Activated T-cell treated with anti-CD3 and anti-CD28 coated beads, Interleukin-2, amount 50 U/mL, for 24 hours (primary cell): ENCODE measurements around the gene HOXA13.

ENCODE experiments used
- DNase-seq: peaks from one replicate; pipeline ENCODE4 v3.0.0-alpha.2; 2020
- H3K27ac Mint-ChIP-seq: 2 replicates; pipeline ENCODE4 v1.8.0; 2020; ENCODE audit warnings: mild to moderate bottlenecking, mixed read lengths
- H3K27me3 Mint-ChIP-seq: 2 replicates; pipeline ENCODE4 v1.8.0; 2020; ENCODE audit warnings: mixed read lengths
- H3K36me3 Mint-ChIP-seq: 2 replicates; pipeline ENCODE4 v1.8.0; 2020; ENCODE audit warnings: low read depth, mixed read lengths
- H3K4me1 Mint-ChIP-seq: 2 replicates; pipeline ENCODE4 v1.8.0; 2020; ENCODE audit warnings: low read depth, mixed read lengths
- H3K4me3 Mint-ChIP-seq: 2 replicates; pipeline ENCODE4 v1.8.0; 2020; ENCODE audit warnings: mild to moderate bottlenecking, moderate library complexity, mixed read lengths
- H3K9me3 Mint-ChIP-seq: 2 replicates; pipeline ENCODE4 v1.8.0; 2020; ENCODE audit warnings: mixed read lengths

Gene HOXA13

GRCh38 chr7:27161214-27161720 lies 38.6 kb downstream of the HOXA13 start:
- no peaks in the 10 kb centered on the region for H3K36me3 Mint-ChIP-seq
- no peak overlapping the region for H3K27ac Mint-ChIP-seq
- peaks cover 88% of the 10 kb centered on the region for H3K27me3 Mint-ChIP-seq
- peaks cover 38% of the 10 kb centered on the region for H3K4me1 Mint-ChIP-seq
- no peak for DNase-seq
- peak overlapping the region; percentile 69 for H3K4me3 Mint-ChIP-seq
- no peaks in the 10 kb centered on the region for H3K9me3 Mint-ChIP-seq

DNA sequence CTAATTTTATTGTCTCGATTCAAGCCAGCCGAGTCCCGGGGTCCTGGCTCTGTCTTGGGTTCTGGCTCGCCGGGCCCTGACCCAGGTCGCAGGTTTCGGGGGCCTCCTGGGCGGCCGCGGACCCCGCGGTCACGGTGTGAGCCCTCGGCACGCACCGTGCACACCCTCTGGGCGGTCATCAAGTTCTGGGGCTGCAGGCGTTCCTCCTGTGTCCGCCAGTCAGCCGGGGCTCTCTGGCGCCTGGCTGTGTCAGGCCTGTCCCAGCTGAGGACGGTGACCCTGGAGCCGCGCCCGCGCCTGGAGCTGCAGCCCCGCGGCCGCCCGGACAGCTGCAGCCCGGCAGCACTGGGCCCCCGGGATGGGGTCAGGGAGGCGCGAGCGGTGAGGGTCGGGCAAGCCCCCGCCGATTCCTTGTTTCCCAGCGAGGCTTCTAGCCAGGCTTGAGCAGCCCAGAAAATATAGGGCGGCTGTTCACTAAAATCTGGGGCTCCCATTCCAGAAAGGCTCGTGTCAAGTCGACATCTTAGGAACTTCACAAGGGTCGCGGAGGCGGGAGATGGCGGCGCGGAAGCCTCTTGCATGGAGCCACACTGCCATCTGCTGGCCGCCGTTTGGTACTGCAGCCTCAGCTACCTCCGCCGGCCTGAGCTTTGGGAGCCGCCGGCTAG lies 39.2 kb downstream of the HOXA13 start:
- Mint-ChIP-seq H3K4me3 (peak overlapping the region; percentile 69), H3K36me3 (no peaks in the 10 kb centered on the region), H3K27me3 (peaks cover 89% of the 10 kb centered on the region), H3K27ac (no peak overlapping the region), H3K4me1 (peaks cover 38% of the 10 kb centered on the region), H3K9me3 (no peaks in the 10 kb centered on the region)
- peak; percentile 92 for DNase-seq

DNA sequence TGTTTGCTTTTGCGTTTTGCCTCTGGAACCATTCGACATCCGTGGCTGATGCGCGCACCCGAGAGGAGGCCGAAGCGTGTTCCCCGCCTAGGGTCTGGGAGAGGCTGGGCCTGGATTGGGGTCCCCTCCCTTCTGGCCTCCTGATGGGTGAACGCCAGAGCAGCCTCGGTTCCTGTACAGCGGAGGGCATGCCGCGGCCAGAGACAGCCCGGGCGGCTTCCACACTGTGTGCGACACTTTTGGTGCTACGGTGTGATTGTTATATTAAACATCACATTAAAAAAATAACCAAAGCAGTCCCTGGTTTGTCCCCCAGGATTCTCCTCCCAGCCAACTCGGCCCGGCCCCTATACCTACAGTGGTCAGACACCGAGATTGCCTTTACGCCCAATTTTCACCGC lies 39.7 kb downstream of the HOXA13 start:
- Mint-ChIP-seq H3K36me3 (no peaks in the 10 kb centered on the region), H3K27me3 (peaks cover 90% of the 10 kb centered on the region), H3K4me1 (peaks cover 40% of the 10 kb centered on the region), H3K27ac (no peak overlapping the region), H3K4me3 (peak overlapping the region; percentile 56), H3K9me3 (no peaks in the 10 kb centered on the region)
- DNase-seq = peak; percentile 60

- no peak overlapping the region for H3K27ac Mint-ChIP-seq
- peak overlapping the region; percentile 15 for H3K4me3 Mint-ChIP-seq
- DNase-seq = peak; percentile 31
- H3K27me3 Mint-ChIP-seq = peaks cover 92% of the 10 kb centered on the region
- peaks cover 43% of the 10 kb centered on the region for H3K4me1 Mint-ChIP-seq
- H3K36me3 Mint-ChIP-seq = no peaks in the 10 kb centered on the region
- H3K9me3 Mint-ChIP-seq = no peaks in the 10 kb centered on the region
Observed at GRCh38 chr7:27159266-27160144, 40.4 kb downstream of the HOXA13 start.

DNA sequence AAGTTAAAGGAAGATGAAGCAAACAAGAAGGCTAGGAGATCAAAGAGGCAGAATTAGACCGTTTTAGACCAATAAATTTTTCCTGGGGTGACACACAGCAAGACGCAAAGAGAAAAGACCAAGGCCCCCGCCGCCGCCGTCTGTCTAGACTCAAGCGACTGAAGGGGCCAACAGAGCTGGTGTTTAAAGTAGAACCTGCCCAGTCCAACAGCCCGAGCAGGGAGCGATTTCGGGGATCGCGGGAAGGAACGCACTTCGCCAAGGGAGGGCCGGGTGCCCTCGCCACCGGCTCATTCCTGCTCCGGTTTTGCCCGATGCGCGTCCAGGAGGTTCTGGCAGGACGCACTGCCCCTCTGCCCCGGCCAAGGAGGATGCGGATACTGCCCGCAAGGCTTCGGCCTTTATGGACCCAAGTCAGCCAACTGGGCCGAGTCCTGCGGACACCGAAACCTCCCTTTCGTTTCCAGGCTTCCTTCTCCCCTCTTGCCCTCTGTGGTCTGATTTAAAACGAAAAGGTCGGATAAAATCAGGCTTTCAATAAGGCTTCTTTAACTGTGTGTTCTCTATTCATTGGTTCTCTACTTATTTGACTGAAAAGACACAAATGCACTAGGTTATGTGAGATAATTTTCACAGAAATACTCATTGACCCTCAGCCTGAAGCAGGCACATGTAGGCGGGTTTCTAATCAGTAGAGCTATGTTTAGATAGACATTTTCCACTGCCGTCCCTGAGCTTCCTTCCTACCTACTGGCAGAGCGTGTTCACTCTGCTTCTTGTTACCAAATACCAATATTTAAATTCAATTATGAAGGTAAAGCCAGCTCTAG lies 41.2 kb downstream of the HOXA13 start:
- Mint-ChIP-seq H3K4me3 (no peak overlapping the region), H3K4me1 (peaks cover 43% of the 10 kb centered on the region), H3K27me3 (peaks cover 92% of the 10 kb centered on the region)

DNA sequence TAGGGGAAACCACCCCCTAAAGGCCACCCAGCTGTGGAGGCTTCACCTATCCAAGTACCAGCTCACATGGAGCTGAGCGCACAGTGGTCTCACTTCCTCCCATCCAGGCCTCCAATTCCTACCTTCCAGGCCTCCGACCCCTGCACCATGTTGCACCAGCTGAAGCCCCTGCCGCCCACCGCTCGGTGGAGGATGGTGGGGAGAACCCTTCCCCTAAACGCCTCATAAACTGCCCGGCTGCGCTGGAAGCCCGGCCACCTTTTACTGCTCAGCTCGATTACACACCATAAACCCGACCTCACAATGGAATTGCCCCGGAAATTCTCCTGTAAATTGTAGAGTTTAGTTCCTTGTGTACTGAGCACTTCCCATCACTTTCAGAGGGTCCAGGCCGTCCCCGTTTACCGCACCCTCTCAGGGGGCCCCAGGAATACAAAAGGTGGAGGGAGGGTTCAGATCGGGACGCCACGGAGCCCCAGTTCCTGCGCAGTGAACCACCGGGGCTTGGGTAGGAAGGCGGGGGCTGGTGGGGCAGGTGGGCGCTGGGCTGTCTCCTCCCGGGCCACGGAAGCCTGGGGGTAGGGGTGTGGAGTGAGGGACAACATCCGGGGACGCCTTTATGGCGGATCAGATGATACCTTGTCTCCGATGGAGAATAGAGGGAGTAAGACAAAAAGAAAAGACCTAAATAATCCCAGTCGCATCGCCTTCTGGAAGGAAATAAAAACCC lies 42.0 kb downstream of the HOXA13 start:
- Mint-ChIP-seq H3K9me3 (no peaks in the 10 kb centered on the region), H3K4me1 (peaks cover 43% of the 10 kb centered on the region)
- peak; percentile 35 for DNase-seq

More for the DNA sequence above, 41.2 kb downstream of the HOXA13 start:
- no peaks in the 10 kb centered on the region for H3K36me3 Mint-ChIP-seq
- no peaks in the 10 kb centered on the region for H3K9me3 Mint-ChIP-seq
- no peak overlapping the region for H3K27ac Mint-ChIP-seq
- DNase-seq = peak; percentile 39

DNA sequence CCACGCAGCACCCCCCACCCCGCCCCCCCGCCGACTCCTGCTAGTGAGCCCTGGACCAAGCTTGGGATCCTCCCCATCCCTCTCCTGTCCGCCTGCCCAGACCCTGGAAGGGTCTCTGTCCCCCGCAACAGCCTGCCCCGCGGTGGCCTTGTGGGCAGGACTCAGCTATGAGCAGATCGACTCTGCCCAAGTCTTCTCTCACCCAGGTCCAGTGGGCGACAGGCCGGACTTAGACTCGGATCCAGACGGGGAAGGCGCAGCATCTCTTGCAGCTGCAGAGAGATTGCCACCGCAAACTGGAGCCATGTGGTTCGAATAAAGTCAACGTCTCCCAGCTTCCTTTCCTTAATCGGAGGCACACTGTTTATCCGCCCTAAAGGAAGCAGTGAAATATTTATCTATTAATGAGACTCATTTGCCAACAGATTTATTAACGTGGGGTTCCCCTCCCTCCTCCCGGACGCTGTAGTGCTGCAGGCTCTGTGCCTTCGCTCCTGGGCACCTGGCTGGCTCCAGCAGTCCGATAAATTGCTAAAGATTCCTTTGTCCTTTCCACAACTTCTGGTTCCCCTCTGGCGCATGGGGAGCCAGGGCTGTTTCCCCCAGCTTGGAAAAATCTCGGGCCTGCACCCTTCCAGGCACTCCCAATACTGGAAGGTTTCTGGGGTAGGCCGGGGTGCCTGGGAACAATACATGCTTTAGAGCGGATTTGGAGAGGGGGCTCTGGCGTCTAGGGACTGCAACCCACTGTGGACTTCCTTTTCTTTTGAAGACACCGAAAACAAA lies 42.8 kb downstream of the HOXA13 start:
- peak; percentile 44 for DNase-seq
- Mint-ChIP-seq H3K27ac (peak overlapping the region; percentile 85), H3K9me3 (no peaks in the 10 kb centered on the region), H3K27me3 (peaks cover 90% of the 10 kb centered on the region), H3K4me3 (peak overlapping the region; percentile 44), H3K36me3 (no peaks in the 10 kb centered on the region), H3K4me1 (peaks cover 46% of the 10 kb centered on the region)

More for the DNA sequence above, 42.0 kb downstream of the HOXA13 start:
- Mint-ChIP-seq H3K4me3 (no peak overlapping the region), H3K27me3 (peaks cover 92% of the 10 kb centered on the region), H3K27ac (peak overlapping the region; percentile 85), H3K36me3 (no peaks in the 10 kb centered on the region)

- Mint-ChIP-seq H3K27me3 (peaks cover 91% of the 10 kb centered on the region), H3K4me1 (peaks cover 52% of the 10 kb centered on the region), H3K4me3 (peak within 1 kb of the TSS; percentile 53), H3K36me3 (no peaks in the 10 kb centered on the region), H3K9me3 (no peaks in the 10 kb centered on the region), H3K27ac (peak within 1 kb of the TSS; percentile 85)
- peak; percentile 39 for DNase-seq
Observed at GRCh38 chr7:27156508-27156898, 43.4 kb downstream of the HOXA13 start, which contains the start of gene HOXA7. HOXA7 (minus strand) TSS chr7:27156675; CDS start chr7:27156545, 130 bp downstream.

DNA sequence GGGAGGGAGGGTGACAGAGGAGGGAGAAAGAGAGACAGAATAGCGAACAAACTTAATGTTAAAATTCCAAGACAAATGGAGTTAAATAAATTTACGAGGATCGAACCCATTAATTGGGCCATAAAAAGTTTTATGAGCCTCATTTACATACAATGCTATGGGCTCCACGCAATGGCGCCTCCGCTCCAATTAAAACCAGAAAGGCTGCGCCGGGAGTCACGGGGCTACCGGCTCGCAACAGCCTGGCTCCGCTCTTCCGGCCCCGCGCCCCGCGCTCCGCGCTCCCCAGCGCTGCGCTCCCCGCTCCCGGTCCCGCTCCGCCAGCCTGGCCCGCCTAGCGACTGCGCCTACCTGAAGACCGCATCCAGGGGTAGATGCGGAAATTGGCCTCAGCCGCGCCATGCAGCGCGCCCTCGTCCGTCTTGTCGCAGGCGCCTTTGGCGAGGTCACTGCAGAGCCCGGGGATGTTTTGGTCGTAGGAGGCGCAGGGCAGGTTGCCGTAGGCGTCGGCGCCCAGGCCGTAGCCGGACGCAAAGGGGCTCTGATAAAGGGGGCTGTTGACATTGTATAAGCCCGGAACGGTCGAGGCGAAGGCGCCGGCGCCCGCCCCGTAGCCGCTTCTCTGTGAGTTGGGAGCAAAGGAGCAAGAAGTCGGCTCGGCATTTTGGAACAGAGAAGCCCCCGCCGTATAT lies 43.9 kb downstream of the HOXA13 start:
- H3K9me3 Mint-ChIP-seq = no peaks in the 10 kb centered on the region
- H3K4me3 Mint-ChIP-seq = peak overlapping the region; percentile 53
- no peaks in the 10 kb centered on the region for H3K36me3 Mint-ChIP-seq
- peak; percentile 59 for DNase-seq
- peaks cover 93% of the 10 kb centered on the region for H3K27me3 Mint-ChIP-seq
- H3K4me1 Mint-ChIP-seq = peaks cover 55% of the 10 kb centered on the region
- H3K27ac Mint-ChIP-seq = peak overlapping the region; percentile 80

DNA sequence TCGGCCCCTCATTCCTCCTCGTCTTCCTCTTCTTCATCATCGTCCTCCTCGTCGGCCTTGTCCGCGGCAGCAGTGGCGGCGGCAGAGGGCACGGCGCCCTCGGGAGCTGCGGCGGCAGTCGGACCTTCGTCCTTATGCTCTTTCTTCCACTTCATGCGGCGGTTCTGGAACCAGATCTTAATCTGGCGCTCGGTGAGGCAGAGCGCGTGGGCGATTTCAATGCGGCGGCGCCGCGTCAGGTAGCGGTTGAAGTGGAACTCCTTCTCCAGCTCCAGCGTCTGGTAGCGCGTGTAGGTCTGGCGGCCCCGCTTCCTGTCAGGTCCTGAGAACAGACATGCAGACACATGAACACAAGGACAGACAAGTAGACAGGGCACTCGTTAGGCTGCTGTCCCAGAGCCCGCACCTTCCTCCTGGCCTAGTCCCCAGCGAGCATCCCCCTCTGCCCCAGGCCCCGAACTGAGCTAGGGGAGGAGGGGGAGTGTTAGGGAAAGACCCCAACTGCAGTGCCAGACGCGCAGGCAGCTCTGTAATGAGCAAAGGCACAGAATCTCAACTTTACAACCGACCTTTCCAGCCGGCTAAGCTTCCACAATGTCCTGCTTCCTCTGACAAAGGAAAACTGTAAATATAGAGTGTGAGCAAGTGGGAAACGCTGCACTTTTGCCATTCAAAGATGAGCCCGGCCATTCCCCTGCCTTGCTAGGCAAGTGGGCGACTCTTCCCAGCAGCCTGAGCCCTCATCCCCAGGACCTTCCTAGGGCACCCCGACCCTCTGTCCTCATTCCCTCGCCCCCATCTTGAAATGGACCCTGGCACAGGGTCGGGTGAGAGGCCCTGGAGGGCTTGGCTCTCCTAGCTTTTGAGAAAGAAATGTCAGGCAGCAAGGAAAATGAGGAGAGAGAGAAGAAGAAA lies 44.7 kb downstream of the HOXA13 start:
- H3K36me3 Mint-ChIP-seq = no peaks in the 10 kb centered on the region
- DNase-seq = peak; percentile 62
- peaks cover 96% of the 10 kb centered on the region for H3K27me3 Mint-ChIP-seq
- H3K4me3 Mint-ChIP-seq = peak overlapping the region; percentile 42
- H3K4me1 Mint-ChIP-seq = peaks cover 60% of the 10 kb centered on the region
- H3K27ac Mint-ChIP-seq = peak overlapping the region; percentile 80
- no peaks in the 10 kb centered on the region for H3K9me3 Mint-ChIP-seq

DNA sequence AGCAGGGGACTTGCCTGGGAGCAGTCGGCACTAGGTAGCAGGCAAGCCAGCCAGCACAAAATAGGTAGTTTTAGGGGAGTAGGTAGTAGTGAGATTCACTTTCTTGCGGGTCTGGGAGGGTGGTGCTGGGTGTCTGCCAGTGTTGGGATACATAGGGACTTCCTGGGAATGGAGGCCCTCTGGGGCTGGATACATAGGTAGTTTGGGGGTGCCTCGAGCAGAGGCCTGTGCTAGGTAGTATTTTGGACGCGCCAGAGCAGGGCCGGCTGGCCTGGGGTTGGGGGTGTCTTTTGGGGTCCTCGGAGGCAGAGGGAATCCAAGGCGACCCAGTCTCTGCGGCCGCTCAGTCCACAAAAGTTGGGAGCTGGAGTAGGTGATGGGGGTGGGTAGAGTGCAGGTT lies 45.5 kb downstream of the HOXA13 start:
- peak; percentile 33 for DNase-seq
- Mint-ChIP-seq H3K27ac (peak overlapping the region; percentile 47), H3K9me3 (no peaks in the 10 kb centered on the region), H3K4me1 (peaks cover 56% of the 10 kb centered on the region), H3K36me3 (no peaks in the 10 kb centered on the region), H3K27me3 (peaks cover 96% of the 10 kb centered on the region), H3K4me3 (peak overlapping the region; percentile 20)

- H3K4me3 Mint-ChIP-seq = no peak overlapping the region
- no peaks in the 10 kb centered on the region for H3K36me3 Mint-ChIP-seq
Observed at GRCh38 chr7:27153526-27153925, 46.4 kb downstream of the HOXA13 start.

More at GRCh38 chr7:27153526-27153925, 46.4 kb downstream of the HOXA13 start:
- DNase-seq = no peak
- H3K27ac Mint-ChIP-seq = no peak overlapping the region
- peaks cover 96% of the 10 kb centered on the region for H3K27me3 Mint-ChIP-seq
- H3K9me3 Mint-ChIP-seq = no peaks in the 10 kb centered on the region
- H3K4me1 Mint-ChIP-seq = peaks cover 53% of the 10 kb centered on the region
